Smooth muscle cell (in vitro differentiated cells): Measurements from ENCODE around the gene RUFY2. TPM values are rescaled to one million over a fixed set of nuclear protein-coding genes. Genes with fewer than 3 reads are reported as not detected.

Experiments used
- DNase-seq: peaks from one replicate; lab custom pipeline; 2025; ENCODE audit not compliant: unreplicated experiment; lab: John Stamatoyannopoulos, UW
- H2AFZ ChIP-seq: fragments of 200-600 bp; sonication (generic); 2 replicates; pipeline ENCODE4 v1.6.0; 2016; ENCODE audit warnings: antibody characterized with exemption, low read depth, mild to moderate bottlenecking
- H3F3A ChIP-seq: fragments of 200-600 bp; sonication (generic); 2 replicates; pipeline ENCODE4 v1.6.0; 2017; ENCODE audit warnings: antibody characterized with exemption, low read depth
- H3K27ac ChIP-seq: fragments of 200-600 bp; sonication (generic); 2 replicates; pipeline ENCODE4 v1.5.1; 2016; ENCODE audit warnings: low read depth, mild to moderate bottlenecking
- H3K27me3 ChIP-seq: fragments of 200-600 bp; sonication (generic); 2 replicates; pipeline ENCODE4 v1.6.1; 2016; ENCODE audit warnings: low read depth, mild to moderate bottlenecking
- H3K36me3 ChIP-seq: fragments of 200-600 bp; sonication (generic); 2 replicates; pipeline ENCODE4 v1.5.1; 2016; ENCODE audit warnings: low read depth
- H3K4me1 ChIP-seq: fragments of 200-600 bp; sonication (generic); 2 replicates; pipeline ENCODE4 v1.5.1; 2016; ENCODE audit warnings: low read depth
- H3K4me2 ChIP-seq: fragments of 200-600 bp; sonication (generic); 2 replicates; pipeline ENCODE4 v1.6.0; 2016; ENCODE audit warnings: mild to moderate bottlenecking
- H3K4me3 ChIP-seq: fragments of 200-600 bp; sonication (generic); 2 replicates; pipeline ENCODE4 v1.5.1; 2016; ENCODE audit warnings: mild to moderate bottlenecking
- H3K79me2 ChIP-seq: fragments of 200-600 bp; sonication (generic); 2 replicates; pipeline ENCODE4 v1.6.0; 2016; ENCODE audit warnings: low read depth, mild to moderate bottlenecking
- H3K9ac ChIP-seq: fragments of 200-600 bp; sonication (generic); 2 replicates; pipeline ENCODE4 v1.6.0; 2016; ENCODE audit warnings: low read depth
- H3K9me3 ChIP-seq: fragments of 200-600 bp; sonication (generic); replicated peaks from 2 replicates; pipeline ENCODE4 v1.5.1; 2016; ENCODE audit warnings: low read depth
- H4K20me1 ChIP-seq: fragments of 200-600 bp; sonication (generic); 2 replicates; pipeline ENCODE4 v1.6.0; 2016; ENCODE audit warnings: low read depth
- WGBS: methylation state at CpG from one replicate; pipeline ENCODE4 v1.1.7; 2016; ENCODE audit warnings: low lambda C conversion rate; 5-methylcytosine and 5-hydroxymethylcytosine counted together
- polyA plus RNA-seq: library from polyadenylated mRNA; unstranded; fragments of >200 nt; fragmentation: Nextera tagmentation; extraction: Ambion mirVana; gene quantifications from 2 replicates; pipeline ENCODE4 v1.2.1, GENCODE V29; 2016
- total RNA-seq: library from RNA; depleted of rRNA; stranded (reverse); fragments of >200 nt; gene quantifications from 2 replicates; pipeline ENCODE4 v1.2.3, GENCODE V29; 2014
- TF ChIP-seq, protein P1 (sequence below): fragments of 200-600 bp; sonication (generic); IDR thresholded peaks from 2 replicates; pipeline ENCODE4 v1.5.1; 2017; ENCODE audit warnings: borderline replicate concordance, mild to moderate bottlenecking, antibody characterized with exemption; ENCODE audit not compliant: insufficient read depth, poor library complexity, severe bottlenecking

The RUFY2 gene
- total and polyA plus RNA-seq, 2 experiments from 2014 or later, result 9.3 to 27.1 TPM

DNA sequence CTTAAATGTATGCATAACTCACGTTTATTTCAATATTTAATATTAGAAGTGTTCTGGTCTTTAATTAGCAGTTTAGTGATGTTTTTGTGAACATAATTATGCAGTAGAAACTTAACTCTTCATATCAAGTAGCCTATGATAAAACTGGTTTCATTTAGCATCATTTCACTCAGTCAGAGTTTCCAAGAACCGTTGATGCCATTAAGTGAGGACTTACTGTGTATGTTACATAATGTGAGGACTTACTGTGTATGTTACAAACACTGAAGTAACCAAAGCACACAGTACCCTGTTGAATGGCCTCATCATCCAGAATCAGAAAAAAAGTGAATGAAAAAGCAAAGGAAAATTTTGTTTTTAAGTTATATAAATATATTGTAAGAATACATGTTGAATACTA is 41.5 kb downstream of the RUFY2 start:
- Histone ChIP-seq H3K27ac (no peak overlapping the region), H3K27me3 (no peaks in the 10 kb centered on the region), H3K9me3 (no peaks in the 10 kb centered on the region), H3K36me3 (peaks cover 18% of the 10 kb centered on the region), H4K20me1 (no peaks in the 10 kb centered on the region), H3K4me3 (no peak overlapping the region), H3F3A (no peaks in the 10 kb centered on the region), H3K9ac (no peak overlapping the region), H3K4me1 (no peaks in the 10 kb centered on the region), H3K4me2 (no peak overlapping the region), H2AFZ (no peak overlapping the region), H3K79me2 (no peaks in the 10 kb centered on the region)
- 92% methylated on average over 2 of the region's 2 CpGs for WGBS
- no peak for DNase-seq
- TF ChIP-seq, protein P1, sequence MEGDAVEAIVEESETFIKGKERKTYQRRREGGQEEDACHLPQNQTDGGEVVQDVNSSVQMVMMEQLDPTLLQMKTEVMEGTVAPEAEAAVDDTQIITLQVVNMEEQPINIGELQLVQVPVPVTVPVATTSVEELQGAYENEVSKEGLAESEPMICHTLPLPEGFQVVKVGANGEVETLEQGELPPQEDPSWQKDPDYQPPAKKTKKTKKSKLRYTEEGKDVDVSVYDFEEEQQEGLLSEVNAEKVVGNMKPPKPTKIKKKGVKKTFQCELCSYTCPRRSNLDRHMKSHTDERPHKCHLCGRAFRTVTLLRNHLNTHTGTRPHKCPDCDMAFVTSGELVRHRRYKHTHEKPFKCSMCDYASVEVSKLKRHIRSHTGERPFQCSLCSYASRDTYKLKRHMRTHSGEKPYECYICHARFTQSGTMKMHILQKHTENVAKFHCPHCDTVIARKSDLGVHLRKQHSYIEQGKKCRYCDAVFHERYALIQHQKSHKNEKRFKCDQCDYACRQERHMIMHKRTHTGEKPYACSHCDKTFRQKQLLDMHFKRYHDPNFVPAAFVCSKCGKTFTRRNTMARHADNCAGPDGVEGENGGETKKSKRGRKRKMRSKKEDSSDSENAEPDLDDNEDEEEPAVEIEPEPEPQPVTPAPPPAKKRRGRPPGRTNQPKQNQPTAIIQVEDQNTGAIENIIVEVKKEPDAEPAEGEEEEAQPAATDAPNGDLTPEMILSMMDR, result no peak

DNA sequence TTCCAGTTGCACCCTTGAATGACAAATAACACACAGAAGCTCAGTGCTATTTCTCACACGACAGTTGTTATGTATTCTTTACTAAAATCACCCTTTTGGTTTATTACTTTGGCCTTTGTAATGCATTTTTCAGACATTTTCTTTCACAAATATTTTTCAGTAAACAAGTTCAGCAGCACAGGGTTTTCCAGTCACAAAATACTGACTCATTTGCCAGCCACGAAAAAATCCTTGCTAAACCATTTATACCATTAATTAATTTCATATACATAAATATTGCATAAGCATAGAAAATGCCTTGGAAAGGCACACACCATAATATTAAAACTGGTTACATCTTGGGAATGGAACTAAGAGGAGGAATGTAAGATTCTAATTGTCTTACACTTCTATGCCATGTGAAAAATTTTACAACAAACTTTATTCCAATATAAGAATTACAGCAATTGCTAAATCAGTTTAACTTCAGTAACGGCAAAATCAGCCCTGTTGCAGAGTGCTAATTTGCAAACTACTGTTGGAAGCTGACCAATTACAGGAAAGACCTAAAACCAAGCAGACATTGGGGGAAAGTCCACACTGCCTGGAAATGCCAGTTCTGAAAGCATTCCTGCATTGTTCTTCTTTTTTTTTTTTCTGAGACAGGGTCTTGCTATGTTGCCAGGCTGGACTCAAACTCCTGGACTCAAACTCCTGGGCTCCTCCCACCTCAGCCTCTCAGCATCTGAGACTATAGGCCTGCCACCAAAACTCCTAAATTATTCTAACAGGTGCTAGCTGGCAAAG is 42.8 kb downstream of the RUFY2 start:
- Histone ChIP-seq H3K9ac (no peak overlapping the region), H3K27ac (no peak overlapping the region), H3K27me3 (no peaks in the 10 kb centered on the region), H3K4me3 (no peak overlapping the region), H2AFZ (no peak overlapping the region), H4K20me1 (no peaks in the 10 kb centered on the region), H3K79me2 (no peaks in the 10 kb centered on the region), H3K36me3 (peaks cover 18% of the 10 kb centered on the region), H3K9me3 (no peaks in the 10 kb centered on the region), H3F3A (no peaks in the 10 kb centered on the region), H3K4me2 (no peak overlapping the region), H3K4me1 (no peaks in the 10 kb centered on the region)
- no peak for DNase-seq
- 88% methylated on average over 3 of the region's 3 CpGs for WGBS
- TF ChIP-seq, protein P1, result no peak

DNA sequence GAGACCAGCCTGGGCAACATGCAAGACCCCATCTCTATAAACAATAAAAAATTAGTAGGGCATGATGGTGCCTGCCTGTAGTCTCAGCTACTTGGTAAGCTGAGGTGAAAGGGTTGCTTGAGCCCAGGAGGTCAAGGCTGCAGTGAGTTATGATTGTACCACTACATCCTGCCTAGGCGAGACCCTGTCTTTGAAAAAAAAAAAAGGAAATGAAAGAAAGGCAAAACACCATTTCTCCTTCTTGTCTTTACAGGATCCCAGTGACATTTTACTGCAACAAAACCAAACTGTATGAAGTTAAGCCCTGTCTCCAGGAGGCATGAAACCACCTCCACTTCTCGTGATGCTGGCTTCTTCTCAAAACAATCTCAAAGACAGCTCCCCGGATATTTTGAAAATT is 44.5 kb downstream of the RUFY2 start:
- TF ChIP-seq, protein P1, result no peak
- no peaks in the 10 kb centered on the region for H3K9me3 ChIP-seq
- H3K79me2 ChIP-seq, result no peaks in the 10 kb centered on the region
- no peaks in the 10 kb centered on the region for H3K27me3 ChIP-seq
- no peak overlapping the region for H2AFZ ChIP-seq
- H3K27ac ChIP-seq, result no peak overlapping the region
- 96% methylated on average over 3 of the region's 3 CpGs for WGBS
- no peaks in the 10 kb centered on the region for H4K20me1 ChIP-seq
- H3K4me1 ChIP-seq, result no peaks in the 10 kb centered on the region
- H3K9ac ChIP-seq, result no peak overlapping the region
- H3K4me3 ChIP-seq, result no peak overlapping the region
- no peaks in the 10 kb centered on the region for H3F3A ChIP-seq
- no peak overlapping the region for H3K4me2 ChIP-seq
- DNase-seq, result no peak
- H3K36me3 ChIP-seq, result peaks cover 18% of the 10 kb centered on the region

DNA sequence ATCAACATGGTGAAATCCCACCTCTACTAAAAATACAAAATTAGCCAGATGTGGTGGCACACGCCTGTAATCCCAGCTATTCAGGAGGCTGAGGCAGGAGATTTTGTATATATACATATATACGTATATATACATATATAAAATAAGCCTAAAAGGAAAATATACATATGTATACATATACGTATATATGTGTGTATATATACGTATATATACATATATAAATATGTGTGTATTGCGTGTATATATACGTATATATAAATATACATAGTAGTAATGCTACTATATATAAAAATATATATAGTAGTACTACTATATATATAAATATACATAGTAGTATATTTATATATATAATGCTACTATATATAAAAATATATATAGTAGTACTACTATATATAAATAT is 47.9 kb downstream of the RUFY2 start:
- Histone ChIP-seq H3K9me3 (no peaks in the 10 kb centered on the region), H3K79me2 (no peaks in the 10 kb centered on the region), H4K20me1 (no peaks in the 10 kb centered on the region), H3K9ac (no peak overlapping the region), H3F3A (no peaks in the 10 kb centered on the region), H3K27me3 (no peaks in the 10 kb centered on the region), H3K4me2 (no peak overlapping the region), H3K4me3 (no peak overlapping the region), H3K36me3 (peaks cover 18% of the 10 kb centered on the region), H2AFZ (no peak overlapping the region), H3K27ac (no peak overlapping the region), H3K4me1 (no peaks in the 10 kb centered on the region)
- DNase-seq, result no peak
- TF ChIP-seq, protein P1, result no peak
- WGBS, result 98% methylated on average over 6 of the region's 6 CpGs
